Measurements from ENCODE around the gene FAM180A. TPM values are rescaled to one million over a fixed set of nuclear protein-coding genes. Genes with fewer than 3 reads are reported as not detected.
A peak's percentile ranks its signal among the peaks of the same experiment; 100 is the strongest.

Gene FAM180A
- total RNA-seq, 1 donor from 2014 or later, result not detected

GRCh38 chr7:135712796-135713195, 35.8 kb downstream of the FAM180A start:
- no peak overlapping the region for H3K27ac Mint-ChIP-seq (ENCODE audit: unreplicated experiment)
- peaks cover 18% of the 10 kb centered on the region for H3K4me1 Mint-ChIP-seq (ENCODE audit: low read depth, unreplicated experiment)
- peak overlapping the region; percentile 5 for H3K4me3 Mint-ChIP-seq (ENCODE audit: unreplicated experiment)
- H3K27me3 Mint-ChIP-seq (ENCODE audit: unreplicated experiment), result peaks cover 2% of the 10 kb centered on the region
- TF ChIP-seq, protein P1, sequence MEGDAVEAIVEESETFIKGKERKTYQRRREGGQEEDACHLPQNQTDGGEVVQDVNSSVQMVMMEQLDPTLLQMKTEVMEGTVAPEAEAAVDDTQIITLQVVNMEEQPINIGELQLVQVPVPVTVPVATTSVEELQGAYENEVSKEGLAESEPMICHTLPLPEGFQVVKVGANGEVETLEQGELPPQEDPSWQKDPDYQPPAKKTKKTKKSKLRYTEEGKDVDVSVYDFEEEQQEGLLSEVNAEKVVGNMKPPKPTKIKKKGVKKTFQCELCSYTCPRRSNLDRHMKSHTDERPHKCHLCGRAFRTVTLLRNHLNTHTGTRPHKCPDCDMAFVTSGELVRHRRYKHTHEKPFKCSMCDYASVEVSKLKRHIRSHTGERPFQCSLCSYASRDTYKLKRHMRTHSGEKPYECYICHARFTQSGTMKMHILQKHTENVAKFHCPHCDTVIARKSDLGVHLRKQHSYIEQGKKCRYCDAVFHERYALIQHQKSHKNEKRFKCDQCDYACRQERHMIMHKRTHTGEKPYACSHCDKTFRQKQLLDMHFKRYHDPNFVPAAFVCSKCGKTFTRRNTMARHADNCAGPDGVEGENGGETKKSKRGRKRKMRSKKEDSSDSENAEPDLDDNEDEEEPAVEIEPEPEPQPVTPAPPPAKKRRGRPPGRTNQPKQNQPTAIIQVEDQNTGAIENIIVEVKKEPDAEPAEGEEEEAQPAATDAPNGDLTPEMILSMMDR (IDR thresholded peaks at IDR 0.05; ENCODE audit: partially characterized antibody, unreplicated experiment), result no peak
- peaks cover 4% of the 10 kb centered on the region for H3K9me3 Mint-ChIP-seq (ENCODE audit: unreplicated experiment)
- DNase-seq, result no peak
- H3K36me3 Mint-ChIP-seq (ENCODE audit: unreplicated experiment), result no peaks in the 10 kb centered on the region

DNA sequence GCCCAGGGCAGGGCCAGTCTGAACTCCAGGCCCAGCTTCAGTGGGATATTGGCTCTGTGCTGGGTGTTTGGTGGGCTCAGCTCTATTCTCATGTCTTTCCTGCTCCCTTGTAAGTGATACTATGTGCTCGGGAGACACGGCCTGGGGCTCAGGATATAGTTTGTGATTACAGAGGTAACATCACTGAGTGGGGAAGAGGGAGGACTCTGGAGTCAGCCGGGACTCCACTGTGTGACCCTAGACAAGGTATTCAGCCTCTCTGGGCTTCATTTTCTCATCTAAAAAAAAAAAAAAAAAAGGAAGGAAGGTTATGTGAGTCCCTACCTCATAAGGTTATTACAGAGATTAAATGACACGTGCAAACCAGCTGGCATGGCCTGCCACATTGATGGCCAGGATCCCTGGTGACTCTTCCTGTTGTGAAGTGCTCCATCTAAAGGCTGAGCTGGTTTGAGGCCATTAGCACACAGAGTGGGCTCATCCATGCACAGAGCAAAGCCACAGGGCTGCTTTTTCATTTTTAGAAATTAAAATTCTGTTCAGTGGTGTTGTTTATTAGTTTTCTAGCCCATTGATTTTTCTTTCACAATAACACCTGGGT, 36.3 kb downstream of the FAM180A start:
- no peaks in the 10 kb centered on the region for H3K36me3 Mint-ChIP-seq (ENCODE audit: unreplicated experiment)
- H3K27ac Mint-ChIP-seq (ENCODE audit: unreplicated experiment), result no peak overlapping the region
- peaks cover 13% of the 10 kb centered on the region for H3K4me1 Mint-ChIP-seq (ENCODE audit: low read depth, unreplicated experiment)
- peaks cover 2% of the 10 kb centered on the region for H3K27me3 Mint-ChIP-seq (ENCODE audit: unreplicated experiment)
- no peak overlapping the region for H3K4me3 Mint-ChIP-seq (ENCODE audit: unreplicated experiment)
- peaks cover 4% of the 10 kb centered on the region for H3K9me3 Mint-ChIP-seq (ENCODE audit: unreplicated experiment)
- DNase-seq, result no peak
- TF ChIP-seq, protein P1 (IDR thresholded peaks at IDR 0.05; ENCODE audit: partially characterized antibody, unreplicated experiment), result no peak

DNA sequence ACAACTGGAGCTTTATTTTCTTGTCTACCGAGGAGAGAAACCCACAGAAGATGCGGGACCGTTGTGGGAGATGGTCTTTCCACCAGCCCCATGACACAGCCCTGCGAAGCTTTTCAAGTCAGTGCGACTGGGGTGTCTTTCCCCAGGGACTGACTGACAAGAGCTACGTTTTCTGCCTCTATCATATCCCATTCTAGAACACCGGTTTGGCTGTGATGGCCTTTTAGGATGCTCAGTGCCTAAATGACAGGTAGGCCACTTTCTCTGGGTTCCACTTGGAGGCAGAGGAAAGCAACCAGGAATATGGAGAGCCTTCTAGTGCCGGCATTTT, 37.5 kb downstream of the FAM180A start:
- Mint-ChIP-seq H3K9me3 (ENCODE audit: unreplicated experiment) (peaks cover 4% of the 10 kb centered on the region), H3K36me3 (ENCODE audit: unreplicated experiment) (no peaks in the 10 kb centered on the region), H3K4me3 (ENCODE audit: unreplicated experiment) (no peak overlapping the region), H3K27me3 (ENCODE audit: unreplicated experiment) (peaks cover 2% of the 10 kb centered on the region), H3K4me1 (ENCODE audit: low read depth, unreplicated experiment) (peaks cover 9% of the 10 kb centered on the region), H3K27ac (ENCODE audit: unreplicated experiment) (no peak overlapping the region)
- TF ChIP-seq, protein P1 (IDR thresholded peaks at IDR 0.05; ENCODE audit: partially characterized antibody, unreplicated experiment), result peak; percentile 47
- no peak for DNase-seq

- H3K27me3 Mint-ChIP-seq (ENCODE audit: unreplicated experiment), result peaks cover 2% of the 10 kb centered on the region
- peaks cover 9% of the 10 kb centered on the region for H3K4me1 Mint-ChIP-seq (ENCODE audit: low read depth, unreplicated experiment)
- TF ChIP-seq, protein P1 (IDR thresholded peaks at IDR 0.05; ENCODE audit: partially characterized antibody, unreplicated experiment), result peak; percentile 90
- H3K36me3 Mint-ChIP-seq (ENCODE audit: unreplicated experiment), result no peaks in the 10 kb centered on the region
- no peak overlapping the region for H3K4me3 Mint-ChIP-seq (ENCODE audit: unreplicated experiment)
- DNase-seq, result no peak
- no peak overlapping the region for H3K27ac Mint-ChIP-seq (ENCODE audit: unreplicated experiment)
- peaks cover 4% of the 10 kb centered on the region for H3K9me3 Mint-ChIP-seq (ENCODE audit: unreplicated experiment)
Measured at GRCh38 chr7:135710417-135711138, 38.0 kb downstream of the FAM180A start.

DNA sequence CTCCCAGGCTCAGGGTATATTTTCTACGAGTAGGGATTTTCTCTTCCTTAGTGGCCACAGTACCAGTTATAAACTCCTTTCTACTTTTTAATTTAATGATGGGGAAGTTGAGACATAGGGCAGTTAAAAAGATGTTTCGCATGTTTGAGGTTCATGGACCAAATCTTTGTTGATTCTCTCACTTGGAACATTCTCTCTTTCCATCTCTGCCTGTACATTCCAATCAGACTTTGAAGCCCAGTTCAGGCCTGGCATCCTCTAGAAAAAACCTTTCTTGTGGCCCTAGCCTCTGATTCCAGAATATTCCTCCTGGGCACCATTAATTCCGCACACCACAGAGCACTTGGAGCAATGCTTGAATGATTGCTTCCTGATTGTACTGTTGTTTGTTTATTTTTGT, 39.1 kb downstream of the FAM180A start:
- Mint-ChIP-seq H3K9me3 (ENCODE audit: unreplicated experiment) (peaks cover 4% of the 10 kb centered on the region), H3K27ac (ENCODE audit: unreplicated experiment) (no peak overlapping the region), H3K4me3 (ENCODE audit: unreplicated experiment) (no peak overlapping the region), H3K4me1 (ENCODE audit: low read depth, unreplicated experiment) (peaks cover 9% of the 10 kb centered on the region), H3K27me3 (ENCODE audit: unreplicated experiment) (peaks cover 2% of the 10 kb centered on the region), H3K36me3 (ENCODE audit: unreplicated experiment) (no peaks in the 10 kb centered on the region)
- no peak for DNase-seq
- TF ChIP-seq, protein P1 (IDR thresholded peaks at IDR 0.05; ENCODE audit: partially characterized antibody, unreplicated experiment), result no peak
